T47D (cell line): ENCODE measurements around the gene ARL15.
A peak's percentile ranks its signal among the peaks of the same experiment; 100 is the strongest.

Source experiments
- DNase-seq, 2 experiments: peaks; one replicate each; pipeline versions ENCODE4 v3.0.0 to v3.0.0-alpha.2; 2011 to 2012; ENCODE audit warnings: low read depth in 1 of 2, low spot score in 1 of 2
- JUND ChIP-seq: IDR thresholded peaks from 2 replicates; pipeline ENCODE4 v1.6.1; 2012; ENCODE audit warnings: low read depth
- in situ Hi-C: cut with HindIII; loops from 2 replicates; pipeline ENCODE4 v1.10.0; 2016; ENCODE audit warnings: low sequenced_read_pairs, low pct_unique_long_range_greater_than_20kb

ARL15 gene

GRCh38 chr5:54013556-54014194, 296.7 kb downstream of the ARL15 start:
- peak in 1 of 2 experiments; percentile 5 for DNase-seq
- in situ Hi-C loops: no loop called here
- TF ChIP-seq JUND: no peak

- no peak for DNase-seq
- in situ Hi-C loops: no loop called here
- TF ChIP-seq JUND: no peak
Measured at GRCh38 chr5:54009828-54010227, 300.5 kb downstream of the ARL15 start.

- no peak for DNase-seq
- no peak for TF ChIP-seq JUND
- in situ Hi-C loops: no loop called here
Measured at GRCh38 chr5:54009357-54009756, 301.0 kb downstream of the ARL15 start.

- no peak for TF ChIP-seq JUND
- DNase-seq: peak in 1 of 2 experiments; percentile 11
- in situ Hi-C loops: no loop called here
Measured at GRCh38 chr5:54007827-54008777, 302.3 kb downstream of the ARL15 start.

GRCh38 chr5:54004697-54005096, 305.7 kb downstream of the ARL15 start:
- in situ Hi-C loops: no loop called here
- no peak for TF ChIP-seq JUND
- no peak for DNase-seq

GRCh38 chr5:54002779-54003178, 307.6 kb downstream of the ARL15 start:
- no peak for DNase-seq
- no peak for TF ChIP-seq JUND
- in situ Hi-C loops: no loop called here

- no peak for TF ChIP-seq JUND
- no peak for DNase-seq
- in situ Hi-C loops: no loop called here
Measured at GRCh38 chr5:54001976-54002775, 308.2 kb downstream of the ARL15 start.

- no peak for TF ChIP-seq JUND
- DNase-seq: no peak
- in situ Hi-C loops: no loop called here
Measured at GRCh38 chr5:54000011-54000410, 310.4 kb downstream of the ARL15 start.

- TF ChIP-seq JUND: no peak
- no peak for DNase-seq
- in situ Hi-C loops: no loop called here
Measured at GRCh38 chr5:53997736-53998627, 312.4 kb downstream of the ARL15 start.

GRCh38 chr5:53996008-53996407, 314.4 kb downstream of the ARL15 start:
- TF ChIP-seq JUND: no peak
- DNase-seq: no peak
- in situ Hi-C loops: no loop called here

GRCh38 chr5:53994148-53994547, 316.2 kb downstream of the ARL15 start:
- in situ Hi-C loops: no loop called here
- TF ChIP-seq JUND: no peak
- no peak for DNase-seq

- no peak for TF ChIP-seq JUND
- in situ Hi-C loops: no loop called here
- DNase-seq: peak in 1 of 2 experiments; percentile 49
Measured at GRCh38 chr5:53991942-53992341, 318.4 kb downstream of the ARL15 start.
